Natural killer cell (primary cell): ENCODE measurements around the gene DTNB. TPM values are rescaled to one million over a fixed set of nuclear protein-coding genes. Genes with fewer than 3 reads are reported as not detected.

ENCODE experiments used
- ATAC-seq, 3 donors: fragments of 150-1000 bp in 2 of 3; fragments of 200-7000 bp in 1 of 3; cut with Tn5 transposase; 1 replicate in 1 of 3; 2 replicates in 2 of 3; pipeline ENCODE4 v1.10.0; 2021; ENCODE audit warnings: mild to moderate bottlenecking in 2 of 3, moderate library complexity in 2 of 3
- DNase-seq, 2 donors: peaks; one replicate each; pipeline versions ENCODE4 v3.0.0 to v3.0.0-alpha.2; 2013 to 2021; ENCODE audit warnings: mixed read lengths in 1 of 2
- H3K27ac ChIP-seq: one replicate; pipeline ENCODE4 v1.5.1; 2013; ENCODE audit warnings: mild to moderate bottlenecking, low read length
- H3K27me3 ChIP-seq: one replicate; pipeline ENCODE4 v1.6.1; 2013; ENCODE audit warnings: low read length; ENCODE audit not compliant: control insufficient read depth, insufficient read depth
- H3K36me3 ChIP-seq: one replicate; pipeline ENCODE4 v1.6.1; 2013; ENCODE audit warnings: low read length; ENCODE audit not compliant: control insufficient read depth, insufficient read depth
- H3K4me1 ChIP-seq: one replicate; pipeline ENCODE4 v1.6.1; 2013; ENCODE audit warnings: low read length; ENCODE audit not compliant: control insufficient read depth, insufficient read depth
- H3K4me3 ChIP-seq: one replicate; pipeline ENCODE4 v1.5.1; 2013; ENCODE audit warnings: low read length
- H3K9me3 ChIP-seq: one replicate; pipeline ENCODE4 v1.6.1; 2013; ENCODE audit warnings: low read length; ENCODE audit not compliant: control insufficient read depth, insufficient read depth
- H3K27ac Mint-ChIP-seq, 2 donors: one replicate each; pipeline ENCODE4 v1.8.0; 2022; ENCODE audit warnings: mild to moderate bottlenecking in 2 of 2, mixed read lengths in 2 of 2, moderate library complexity in 1 of 2
- H3K27me3 Mint-ChIP-seq, 2 donors: one replicate each; pipeline ENCODE4 v1.8.0; 2022; ENCODE audit warnings: low read depth in 2 of 2, mixed read lengths in 2 of 2
- H3K36me3 Mint-ChIP-seq: one replicate; pipeline ENCODE4 v1.8.0; 2022; ENCODE audit warnings: mixed read lengths
- H3K4me1 Mint-ChIP-seq, 2 donors: one replicate each; pipeline ENCODE4 v1.8.0; 2022; ENCODE audit warnings: mixed read lengths in 2 of 2
- H3K4me3 Mint-ChIP-seq: one replicate; pipeline ENCODE4 v1.8.0; 2022; ENCODE audit warnings: mild to moderate bottlenecking, moderate library complexity, mixed read lengths
- H3K9me3 Mint-ChIP-seq, 2 donors: one replicate each; pipeline ENCODE4 v1.8.0; 2022; ENCODE audit warnings: mixed read lengths in 2 of 2
- WGBS: methylation state at CpG from one replicate; pipeline ENCODE4 v1.1.7; 2013; ENCODE audit warnings: missing lambda C conversion rate; ENCODE audit not compliant: insufficient coverage; 5-methylcytosine and 5-hydroxymethylcytosine counted together
- intact Hi-C: fragments of 100-400 bp; cut with micrococcal nuclease; formaldehyde crosslinking; loops from one replicate; pipeline ENCODE4 v1.14.2; 2022
- total RNA-seq, 4 donors: library from RNA; stranded (reverse); fragments of 120-200 nt in 1 of 4; gene quantifications; one replicate each; pipeline versions ENCODE4 v1.2.3 to v1.2.4, GENCODE V29; 2013 to 2022
- TF ChIP-seq, protein P1 (sequence below): fragments of 200-600 bp; IDR thresholded peaks from one replicate; pipeline ENCODE4 v1.8.0; 2022; ENCODE audit warnings: antibody characterized with exemption

Gene DTNB
- total RNA-seq, 3 donors from 2014 or later (not counting 1 experiment from before 2014, with no cell fraction given) = 20.8 to 33.7 (median 23.6) TPM

DNA sequence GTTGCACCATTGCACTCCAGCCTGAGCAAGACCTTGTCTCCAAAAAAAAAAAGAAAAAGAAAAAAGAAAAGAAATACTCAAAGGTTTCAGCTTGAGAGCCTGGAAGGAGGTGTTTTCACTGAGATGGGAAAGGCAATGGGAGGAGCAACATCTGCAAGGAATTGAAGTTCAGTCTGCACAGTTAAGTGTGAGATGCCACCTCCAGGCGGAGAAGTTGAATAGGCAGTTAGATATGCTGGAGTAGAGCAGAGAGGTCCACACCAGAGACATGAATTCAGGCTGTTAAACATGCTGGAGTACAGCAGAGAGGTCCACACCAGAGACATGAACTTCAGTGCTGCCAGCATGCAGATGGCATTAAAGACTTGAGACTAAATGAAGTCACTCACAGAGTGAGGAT is 41.4 kb upstream of the DTNB start:
- Mint-ChIP-seq H3K27ac (no peak overlapping the region), H3K4me3 (no peak overlapping the region), H3K9me3 (no peaks in the 10 kb centered on the region), H3K27me3 (peaks cover 1 to 8% of the 10 kb centered on the region in 2 donors), H3K36me3 (no peaks in the 10 kb centered on the region), H3K4me1 (peaks cover 12 to 14% of the 10 kb centered on the region in 2 donors)
- intact Hi-C loops = no loop called here
- ATAC-seq (no peak), DNase-seq (no peak)
- 97% methylated on average over 1 of the region's 1 CpG for WGBS
- no peaks in the 10 kb centered on the region for H3K4me1 ChIP-seq
- no peaks in the 10 kb centered on the region for H3K36me3 ChIP-seq
- H3K4me3 ChIP-seq = no peak overlapping the region
- peaks cover 3% of the 10 kb centered on the region for H3K27me3 ChIP-seq
- no peak overlapping the region for H3K27ac ChIP-seq
- H3K9me3 ChIP-seq = no peaks in the 10 kb centered on the region
- TF ChIP-seq, protein P1, sequence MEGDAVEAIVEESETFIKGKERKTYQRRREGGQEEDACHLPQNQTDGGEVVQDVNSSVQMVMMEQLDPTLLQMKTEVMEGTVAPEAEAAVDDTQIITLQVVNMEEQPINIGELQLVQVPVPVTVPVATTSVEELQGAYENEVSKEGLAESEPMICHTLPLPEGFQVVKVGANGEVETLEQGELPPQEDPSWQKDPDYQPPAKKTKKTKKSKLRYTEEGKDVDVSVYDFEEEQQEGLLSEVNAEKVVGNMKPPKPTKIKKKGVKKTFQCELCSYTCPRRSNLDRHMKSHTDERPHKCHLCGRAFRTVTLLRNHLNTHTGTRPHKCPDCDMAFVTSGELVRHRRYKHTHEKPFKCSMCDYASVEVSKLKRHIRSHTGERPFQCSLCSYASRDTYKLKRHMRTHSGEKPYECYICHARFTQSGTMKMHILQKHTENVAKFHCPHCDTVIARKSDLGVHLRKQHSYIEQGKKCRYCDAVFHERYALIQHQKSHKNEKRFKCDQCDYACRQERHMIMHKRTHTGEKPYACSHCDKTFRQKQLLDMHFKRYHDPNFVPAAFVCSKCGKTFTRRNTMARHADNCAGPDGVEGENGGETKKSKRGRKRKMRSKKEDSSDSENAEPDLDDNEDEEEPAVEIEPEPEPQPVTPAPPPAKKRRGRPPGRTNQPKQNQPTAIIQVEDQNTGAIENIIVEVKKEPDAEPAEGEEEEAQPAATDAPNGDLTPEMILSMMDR = no peak

DNA sequence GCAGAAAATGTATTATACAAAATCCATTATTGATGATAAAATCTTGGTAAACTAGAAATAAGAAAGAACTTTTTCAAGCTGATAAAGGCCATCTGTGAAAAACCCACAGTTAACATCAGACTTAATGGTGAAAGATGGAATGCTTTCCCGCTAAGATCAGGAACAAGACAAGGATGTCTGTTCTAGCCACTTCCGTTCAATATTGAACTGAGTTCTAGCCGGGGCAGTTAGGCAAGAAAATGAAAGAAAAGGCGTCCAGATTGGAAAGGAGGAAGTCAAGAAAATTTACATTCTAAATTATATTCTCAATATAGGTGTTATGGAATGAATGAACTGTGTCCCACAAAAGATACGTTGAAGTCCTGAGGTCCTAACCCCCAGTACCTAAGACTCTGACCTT is 39.1 kb upstream of the DTNB start:
- H3K4me1 ChIP-seq = no peaks in the 10 kb centered on the region
- Mint-ChIP-seq H3K4me1 (peaks cover 12 to 14% of the 10 kb centered on the region in 2 donors), H3K27ac (no peak overlapping the region), H3K27me3 (peaks cover 5 to 9% of the 10 kb centered on the region in 2 donors), H3K4me3 (peak overlapping the region; percentile 38), H3K36me3 (no peaks in the 10 kb centered on the region), H3K9me3 (no peaks in the 10 kb centered on the region)
- 40% methylated on average over 2 of the region's 5 CpGs for WGBS
- intact Hi-C loops = no loop called here
- H3K4me3 ChIP-seq = no peak overlapping the region
- H3K27me3 ChIP-seq = peaks cover 3% of the 10 kb centered on the region
- H3K36me3 ChIP-seq = no peaks in the 10 kb centered on the region
- TF ChIP-seq, protein P1 = no peak
- DNase-seq = no peak
- no peak for ATAC-seq
- no peak overlapping the region for H3K27ac ChIP-seq
- no peaks in the 10 kb centered on the region for H3K9me3 ChIP-seq

DNA sequence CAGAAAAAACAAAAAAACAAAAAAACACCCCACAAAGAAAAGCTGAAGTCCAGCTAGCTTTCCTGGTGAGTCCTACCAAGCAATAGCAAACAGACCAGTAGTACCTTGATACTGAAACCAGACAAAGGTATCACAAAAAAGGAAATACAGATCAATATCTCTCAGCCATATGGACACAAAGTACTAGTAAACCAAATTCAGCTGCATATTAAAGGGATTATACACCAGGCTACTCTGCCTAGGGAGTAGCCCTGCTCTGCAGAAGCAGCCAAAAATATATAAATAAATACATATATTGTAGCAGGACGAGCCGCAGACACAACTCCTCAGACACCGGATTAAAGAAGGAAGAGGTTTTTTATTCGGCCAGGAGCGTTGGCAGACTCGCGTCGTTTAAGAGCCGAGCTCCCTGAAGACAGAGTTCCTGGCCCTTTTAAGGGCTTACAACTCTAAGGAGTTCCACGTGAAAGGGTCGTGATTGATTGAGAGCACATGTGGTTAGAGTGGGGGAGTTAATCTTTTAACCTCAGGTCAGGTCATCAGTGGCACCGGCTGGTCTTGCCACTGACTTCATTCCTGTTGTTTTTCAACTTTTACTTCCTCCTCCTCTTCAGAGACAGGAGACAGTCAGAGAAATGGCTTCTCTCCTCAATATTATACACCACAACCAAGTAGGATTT is 38.4 kb upstream of the DTNB start:
- no peaks in the 10 kb centered on the region for H3K36me3 ChIP-seq
- 10% methylated on average over 12 of the region's 12 CpGs for WGBS
- H3K4me3 ChIP-seq = no peak overlapping the region
- Mint-ChIP-seq H3K27ac (peak overlapping the region in 1 of 2 donors; percentile 13), H3K9me3 (no peaks in the 10 kb centered on the region), H3K27me3 (peaks cover 5 to 9% of the 10 kb centered on the region in 2 donors), H3K4me3 (peak overlapping the region; percentile 69), H3K4me1 (peaks cover 12 to 14% of the 10 kb centered on the region in 2 donors), H3K36me3 (no peaks in the 10 kb centered on the region)
- ATAC-seq (peak in 1 of 3 donors; percentile 18), DNase-seq (no peak)
- no peaks in the 10 kb centered on the region for H3K4me1 ChIP-seq
- H3K9me3 ChIP-seq = no peaks in the 10 kb centered on the region
- H3K27me3 ChIP-seq = peaks cover 3% of the 10 kb centered on the region
- TF ChIP-seq, protein P1 = no peak
- intact Hi-C loops = no loop called here
- no peak overlapping the region for H3K27ac ChIP-seq

DNA sequence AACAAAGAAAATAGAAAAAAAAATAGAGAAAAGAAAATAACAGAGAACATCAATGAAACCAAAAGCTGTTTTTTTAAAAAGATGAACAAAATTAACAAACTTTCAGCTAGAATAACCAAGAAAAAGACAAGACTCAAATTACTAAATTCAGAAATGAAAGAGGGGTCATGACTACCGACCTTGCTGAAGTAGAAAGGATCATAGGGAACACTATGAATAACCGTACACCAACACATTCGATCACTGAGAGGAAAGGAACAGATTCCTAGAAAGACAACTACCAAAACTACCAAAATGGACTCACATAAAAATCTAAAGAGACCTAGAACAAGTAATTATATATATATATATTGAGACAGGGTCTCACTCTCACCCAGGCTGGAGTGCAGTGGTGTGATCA is 37.4 kb upstream of the DTNB start:
- intact Hi-C loops = no loop called here
- no peak overlapping the region for H3K4me3 Mint-ChIP-seq

More for the DNA sequence above, 37.4 kb upstream of the DTNB start:
- Mint-ChIP-seq H3K4me1 (peaks cover 12 to 14% of the 10 kb centered on the region in 2 donors), H3K9me3 (no peaks in the 10 kb centered on the region), H3K27ac (no peak overlapping the region), H3K36me3 (no peaks in the 10 kb centered on the region), H3K27me3 (peaks cover 5 to 9% of the 10 kb centered on the region in 2 donors)
- Histone ChIP-seq H3K4me3 (no peak overlapping the region), H3K27me3 (peaks cover 3% of the 10 kb centered on the region), H3K27ac (no peak overlapping the region), H3K9me3 (no peaks in the 10 kb centered on the region), H3K4me1 (no peaks in the 10 kb centered on the region), H3K36me3 (no peaks in the 10 kb centered on the region)
- TF ChIP-seq, protein P1 = no peak
- WGBS = 57% methylated on average over 1 of the region's 3 CpGs
- ATAC-seq (no peak), DNase-seq (no peak)
